Activated T-cell treated with anti-CD3 and anti-CD28 coated beads, Interleukin-2, amount 50 U/mL, for 48 hours (primary cell): Measurements from ENCODE around the gene TGDS.

Experiments
- DNase-seq, 2 experiments: peaks; one replicate each; pipeline ENCODE4 v3.0.0-alpha.2; 2020

Gene TGDS

GRCh38 chr13:94599877-94600276 lies 3.9 kb upstream of the TGDS start:
- DNase-seq, result no peak

- DNase-seq, result no peak
Measured at GRCh38 chr13:94598281-94598680, 2.3 kb upstream of the TGDS start.

GRCh38 chr13:94596575-94596971 lies 621 bp upstream of the TGDS start:
- no peak for DNase-seq

- peak; percentile 51 to 58 for DNase-seq
Measured at GRCh38 chr13:94595001-94595949, 677 bp downstream of the TGDS start.

- DNase-seq, result no peak
Measured at GRCh38 chr13:94590744-94591143, 5.2 kb downstream of the TGDS start.

- DNase-seq, result no peak
Measured at GRCh38 chr13:94588541-94588940, 7.4 kb downstream of the TGDS start.

GRCh38 chr13:94586371-94586770 lies 9.6 kb downstream of the TGDS start:
- no peak for DNase-seq

- DNase-seq, result no peak
Measured at GRCh38 chr13:94585543-94586101, 10.3 kb downstream of the TGDS start.

- DNase-seq, result no peak
Measured at GRCh38 chr13:94583926-94584325, 12.0 kb downstream of the TGDS start.

GRCh38 chr13:94579063-94579462 lies 16.9 kb downstream of the TGDS start:
- no peak for DNase-seq

GRCh38 chr13:94569615-94570014 lies 26.3 kb downstream of the TGDS start:
- no peak for DNase-seq

- DNase-seq, result no peak
Measured at GRCh38 chr13:94568443-94568842, 27.5 kb downstream of the TGDS start.

GRCh38 chr13:94567581-94567980 lies 28.4 kb downstream of the TGDS start:
- DNase-seq, result no peak

- no peak for DNase-seq
Measured at GRCh38 chr13:94561126-94561525, 34.8 kb downstream of the TGDS start.

GRCh38 chr13:94560116-94560515 lies 35.8 kb downstream of the TGDS start:
- no peak for DNase-seq

- no peak for DNase-seq
Measured at GRCh38 chr13:94559222-94559795, 36.6 kb downstream of the TGDS start.

- DNase-seq, result no peak
Measured at GRCh38 chr13:94558716-94559115, 37.2 kb downstream of the TGDS start.

GRCh38 chr13:94557684-94558235 lies 38.2 kb downstream of the TGDS start:
- DNase-seq, result no peak

GRCh38 chr13:94556621-94557020 lies 39.3 kb downstream of the TGDS start:
- DNase-seq, result no peak

GRCh38 chr13:94556041-94556440 lies 39.9 kb downstream of the TGDS start:
- no peak for DNase-seq

- DNase-seq, result no peak
Measured at GRCh38 chr13:94553766-94554165, 42.2 kb downstream of the TGDS start.

GRCh38 chr13:94552095-94552494 lies 43.9 kb downstream of the TGDS start:
- DNase-seq, result no peak

- DNase-seq, result no peak
Measured at GRCh38 chr13:94550062-94550738, 45.8 kb downstream of the TGDS start.
